BLaER1 treated with 17β-estradiol and CSF1 and Interleukin-3, amounts not matched to agents 10 nM and 100 nM (cell line): Measurements from ENCODE around the gene MYOG.

ENCODE experiments used
- H3K27ac ChIP-seq, 11 experiments: shearing (Covaris generic); formaldehyde crosslinking; 2 replicates each; pipeline ENCODE4 v1.8.1; 2022
- H3K27me3 ChIP-seq, 11 experiments: shearing (Covaris generic); formaldehyde crosslinking; 2 replicates each; pipeline ENCODE4 v1.8.1; 2022
- H3K36me3 ChIP-seq, 11 experiments: shearing (Covaris generic); formaldehyde crosslinking; 2 replicates each; pipeline ENCODE4 v1.8.1; 2022
- H3K4me1 ChIP-seq, 10 experiments: shearing (Covaris generic); formaldehyde crosslinking; 2 replicates each; pipeline ENCODE4 v1.8.1; 2022
- H3K4me2 ChIP-seq, 11 experiments: shearing (Covaris generic); formaldehyde crosslinking; 2 replicates each; pipeline ENCODE4 v1.8.1; 2022
- H3K4me3 ChIP-seq, 10 experiments: shearing (Covaris generic); formaldehyde crosslinking; 2 replicates each; pipeline ENCODE4 v1.8.1; 2022
- H3K9ac ChIP-seq, 11 experiments: shearing (Covaris generic); formaldehyde crosslinking; 2 replicates each; pipeline ENCODE4 v1.8.1; 2022
- H3K9me3 ChIP-seq, 11 experiments: shearing (Covaris generic); formaldehyde crosslinking; replicated peaks in 1 of 11; 2 replicates each; pipeline ENCODE4 v1.8.1; 2022
- H4K20me1 ChIP-seq, 11 experiments: shearing (Covaris generic); formaldehyde crosslinking; 2 replicates each; pipeline ENCODE4 v1.8.1; 2022
- Cebpa-rat ChIP-seq, 11 experiments: shearing (Covaris generic); IDR thresholded peaks; 2 replicates each; pipeline ENCODE4 v1.8.1; 2022

The MYOG gene

DNA sequence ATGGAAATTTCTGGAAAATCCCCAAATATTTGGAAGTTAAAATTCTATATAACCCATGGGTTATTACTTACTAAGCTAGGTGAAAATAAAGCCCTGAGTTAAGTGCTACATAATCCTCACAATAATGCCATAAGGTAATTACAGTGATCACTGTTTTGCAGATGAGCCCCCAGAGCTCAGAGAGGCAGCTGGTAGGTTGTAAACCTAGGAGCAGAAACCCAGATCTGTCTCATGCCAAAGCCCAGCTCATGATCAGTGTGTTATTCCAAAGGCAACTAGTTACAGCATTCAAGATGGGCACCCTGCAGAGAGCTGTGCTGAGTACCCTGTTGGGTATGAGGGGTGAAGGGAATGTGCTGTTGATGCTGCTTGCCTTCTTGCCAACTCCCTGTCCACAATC, 10.8 kb upstream of the MYOG start:
- Histone ChIP-seq H3K9me3 (peaks cover 18 to 34% (median 24%) of the 10 kb centered on the region in 11 experiments), H4K20me1 (no peaks in the 10 kb centered on the region), H3K4me1 (peaks cover 0 to 10% (median 2%) of the 10 kb centered on the region in 10 experiments; a peak in 2 of 20 replicates), H3K27ac (no peak overlapping the region), H3K36me3 (peaks cover 0 to 9% (median 0%) of the 10 kb centered on the region in 11 experiments; a peak in 1 of 22 replicates), H3K9ac (no peak overlapping the region), H3K4me3 (no peak overlapping the region), H3K27me3 (no peaks in the 10 kb centered on the region), H3K4me2 (no peak overlapping the region)
- TF ChIP-seq Cebpa-rat (IDR thresholded peaks at IDR 0.05), result no peak

DNA sequence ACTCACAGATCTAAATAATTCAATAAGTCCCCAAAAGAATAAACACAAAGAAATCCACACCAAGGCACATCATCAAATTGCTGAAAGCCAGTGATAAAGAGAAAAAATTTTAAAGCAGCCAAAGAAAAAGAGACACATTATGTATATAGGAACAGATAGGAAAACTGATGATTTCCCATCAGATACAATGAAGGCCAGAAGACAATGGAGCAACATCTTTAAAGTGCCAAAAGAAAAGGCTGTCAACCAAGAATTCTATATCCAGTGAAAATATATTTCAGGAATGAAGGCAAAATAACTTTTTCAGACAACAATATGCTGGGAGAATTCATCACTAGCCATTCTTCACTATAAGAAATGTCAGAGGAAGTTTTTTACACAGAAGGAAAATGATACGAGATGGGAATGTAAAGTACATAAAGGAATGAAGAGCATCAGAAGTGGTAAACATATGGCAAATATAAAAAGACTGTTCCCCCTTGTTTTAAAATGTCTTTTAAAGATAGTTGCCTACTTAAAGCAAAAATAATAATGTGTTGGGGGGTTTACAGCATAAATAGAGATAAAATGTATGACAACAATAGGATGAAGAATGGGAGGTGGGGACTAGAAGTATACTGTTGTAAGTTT, 9.4 kb upstream of the MYOG start:
- Histone ChIP-seq H3K4me2 (no peak overlapping the region), H3K4me1 (peaks cover 0 to 1% (median 0%) of the 10 kb centered on the region in 10 experiments; a peak in 1 of 20 replicates), H3K36me3 (peaks cover 0 to 9% (median 0%) of the 10 kb centered on the region in 11 experiments; a peak in 1 of 22 replicates), H3K27me3 (no peaks in the 10 kb centered on the region), H3K9me3 (peaks cover 18 to 34% (median 24%) of the 10 kb centered on the region in 11 experiments), H4K20me1 (no peaks in the 10 kb centered on the region), H3K27ac (no peak overlapping the region), H3K4me3 (no peak overlapping the region), H3K9ac (no peak overlapping the region)
- TF ChIP-seq Cebpa-rat (IDR thresholded peaks at IDR 0.05), result no peak

DNA sequence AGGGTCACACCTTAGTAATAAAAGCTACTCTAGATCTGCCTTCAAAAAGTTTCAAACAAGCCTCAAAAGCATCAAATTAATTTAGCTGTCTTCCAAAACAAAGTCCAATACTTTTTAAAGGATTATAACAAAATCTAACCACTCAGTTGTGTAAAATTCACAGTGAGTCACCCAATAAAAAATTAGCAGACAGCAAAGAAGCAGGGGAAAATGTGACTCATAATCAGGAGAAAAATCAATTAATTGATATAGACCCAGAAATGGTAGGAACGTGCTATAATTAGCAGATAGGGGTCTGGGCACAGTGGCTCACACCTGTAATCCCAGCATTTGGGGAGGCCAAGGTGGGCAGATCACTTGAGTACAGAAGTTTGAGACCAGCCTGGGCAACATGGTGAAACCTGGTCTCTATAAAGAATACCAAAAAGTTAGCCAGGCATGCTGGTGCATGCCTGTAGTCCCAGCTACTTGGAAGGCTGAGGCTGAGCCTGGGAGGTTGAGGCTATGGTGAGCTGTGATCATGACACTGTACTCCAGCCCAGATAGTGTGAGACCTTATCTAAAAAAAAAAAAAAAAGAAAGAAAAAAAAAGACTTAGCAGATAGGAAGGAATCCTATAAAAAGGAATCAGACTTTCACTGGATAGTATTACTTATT, 8.1 kb upstream of the MYOG start:
- H3K27me3 ChIP-seq, result no peaks in the 10 kb centered on the region
- no peak overlapping the region for H3K9ac ChIP-seq
- H3K4me3 ChIP-seq, result no peak overlapping the region
- no peaks in the 10 kb centered on the region for H3K4me1 ChIP-seq
- no peaks in the 10 kb centered on the region for H4K20me1 ChIP-seq
- no peak overlapping the region for H3K27ac ChIP-seq
- TF ChIP-seq Cebpa-rat (IDR thresholded peaks at IDR 0.05), result no peak
- H3K4me2 ChIP-seq, result no peak overlapping the region
- H3K9me3 ChIP-seq, result peaks cover 18 to 34% (median 24%) of the 10 kb centered on the region in 11 experiments
- peaks cover 0 to 9% (median 0%) of the 10 kb centered on the region in 11 experiments; a peak in 1 of 22 replicates for H3K36me3 ChIP-seq

DNA sequence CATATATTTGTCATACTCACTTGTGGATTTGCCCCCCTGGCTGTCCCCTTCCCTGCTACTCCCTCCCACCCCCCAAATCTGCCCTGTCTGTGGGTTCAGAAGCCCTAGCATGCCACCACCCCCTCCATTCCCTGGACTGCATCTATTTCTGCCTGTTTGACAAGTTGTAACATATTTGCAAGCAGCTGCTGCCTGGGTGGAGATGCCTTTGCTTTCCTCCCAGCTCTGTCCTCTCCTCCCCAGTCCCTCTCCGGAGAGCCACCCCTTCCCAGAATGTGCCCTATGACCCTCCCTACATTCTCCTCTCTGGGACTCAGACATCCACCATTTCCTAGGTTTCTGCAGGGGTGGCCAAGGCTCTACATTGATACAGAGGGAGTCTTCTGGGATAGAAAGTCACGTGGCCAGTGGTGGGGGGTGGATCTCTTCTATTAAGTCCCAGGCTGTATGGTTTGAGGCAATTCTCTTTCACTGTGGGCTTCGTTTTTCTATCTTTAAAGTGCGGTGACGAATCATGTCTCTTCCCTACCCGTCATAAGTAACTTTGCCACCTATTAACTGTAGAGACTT, 6.0 kb upstream of the MYOG start:
- Histone ChIP-seq H3K9me3 (peaks cover 18 to 29% (median 24%) of the 10 kb centered on the region in 11 experiments), H3K9ac (no peak overlapping the region), H3K27ac (no peak overlapping the region), H3K4me3 (no peak overlapping the region), H3K36me3 (peaks cover 0 to 9% (median 0%) of the 10 kb centered on the region in 11 experiments; a peak in 1 of 22 replicates), H4K20me1 (no peaks in the 10 kb centered on the region), H3K4me2 (no peak overlapping the region), H3K4me1 (no peaks in the 10 kb centered on the region), H3K27me3 (no peaks in the 10 kb centered on the region)
- TF ChIP-seq Cebpa-rat (IDR thresholded peaks at IDR 0.05), result no peak

DNA sequence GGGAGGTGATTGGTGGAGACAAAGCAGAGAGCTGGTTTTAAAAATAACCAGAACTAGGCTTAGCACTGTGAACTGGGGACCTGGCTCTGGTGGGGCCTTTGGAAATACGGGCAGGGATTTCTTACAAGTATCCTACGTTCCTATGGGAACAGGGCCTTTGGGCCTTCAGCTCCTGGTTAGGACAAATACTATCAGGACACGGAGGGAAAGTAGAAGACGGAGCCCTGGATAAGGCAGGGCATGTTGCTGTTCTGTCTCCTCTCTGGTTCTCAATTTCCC, 5.3 kb upstream of the MYOG start:
- H3K9ac ChIP-seq, result no peak overlapping the region
- H3K9me3 ChIP-seq, result peaks cover 18 to 29% (median 23%) of the 10 kb centered on the region in 11 experiments
- H3K4me2 ChIP-seq, result no peak overlapping the region
- H3K36me3 ChIP-seq, result peaks cover 0 to 9% (median 0%) of the 10 kb centered on the region in 11 experiments; a peak in 1 of 22 replicates
- H3K27ac ChIP-seq, result no peak overlapping the region
- no peak overlapping the region for H3K4me3 ChIP-seq
- H4K20me1 ChIP-seq, result no peaks in the 10 kb centered on the region
- no peaks in the 10 kb centered on the region for H3K27me3 ChIP-seq
- no peak for TF ChIP-seq Cebpa-rat (IDR thresholded peaks at IDR 0.05)
- no peaks in the 10 kb centered on the region for H3K4me1 ChIP-seq

DNA sequence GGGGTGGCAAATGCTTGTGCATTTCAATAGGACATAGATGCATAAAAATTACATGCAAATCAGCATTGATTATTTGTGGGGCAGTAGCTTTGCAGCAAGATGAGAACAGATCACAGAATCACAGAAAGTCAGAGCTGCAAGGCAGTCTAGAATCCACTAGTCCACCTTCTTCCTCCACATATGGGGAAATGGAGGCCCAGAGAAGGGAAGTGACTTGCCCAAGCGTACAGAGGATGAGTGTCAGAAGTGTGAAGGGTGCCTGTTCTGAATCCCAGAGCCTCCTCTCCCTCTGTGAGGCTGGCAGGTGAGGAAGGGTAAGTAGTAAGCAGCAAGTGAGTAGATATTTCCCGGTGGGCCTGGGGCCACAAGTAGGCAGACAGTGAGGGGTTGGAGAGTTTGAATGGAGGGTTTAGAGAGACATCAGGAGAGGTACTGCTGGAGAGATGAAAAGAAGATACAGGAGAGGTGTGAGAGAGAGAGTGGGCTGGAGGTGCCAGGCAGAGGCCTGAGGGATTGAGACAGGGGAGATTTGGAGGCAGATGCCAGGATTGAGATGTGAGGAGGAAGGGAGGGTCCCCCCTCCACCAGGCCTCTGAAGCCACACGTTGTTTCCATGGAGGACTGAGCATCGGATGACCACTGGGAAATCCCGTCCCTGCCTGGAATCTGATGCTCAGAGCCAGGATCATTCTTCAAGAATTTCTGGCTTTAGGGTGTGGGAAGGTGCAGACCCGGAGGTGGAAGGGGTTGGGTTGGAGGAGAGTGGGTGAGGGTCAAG, 4.8 kb upstream of the MYOG start:
- no peak for TF ChIP-seq Cebpa-rat (IDR thresholded peaks at IDR 0.05)
- no peaks in the 10 kb centered on the region for H3K27me3 ChIP-seq
- peaks cover 18 to 25% (median 19%) of the 10 kb centered on the region in 11 experiments for H3K9me3 ChIP-seq
- peaks cover 0 to 9% (median 0%) of the 10 kb centered on the region in 11 experiments; a peak in 1 of 22 replicates for H3K36me3 ChIP-seq
- H3K4me1 ChIP-seq, result no peaks in the 10 kb centered on the region
- no peak overlapping the region for H3K4me3 ChIP-seq
- H4K20me1 ChIP-seq, result no peaks in the 10 kb centered on the region
- no peak overlapping the region for H3K4me2 ChIP-seq
- H3K27ac ChIP-seq, result no peak overlapping the region
- no peak overlapping the region for H3K9ac ChIP-seq

DNA sequence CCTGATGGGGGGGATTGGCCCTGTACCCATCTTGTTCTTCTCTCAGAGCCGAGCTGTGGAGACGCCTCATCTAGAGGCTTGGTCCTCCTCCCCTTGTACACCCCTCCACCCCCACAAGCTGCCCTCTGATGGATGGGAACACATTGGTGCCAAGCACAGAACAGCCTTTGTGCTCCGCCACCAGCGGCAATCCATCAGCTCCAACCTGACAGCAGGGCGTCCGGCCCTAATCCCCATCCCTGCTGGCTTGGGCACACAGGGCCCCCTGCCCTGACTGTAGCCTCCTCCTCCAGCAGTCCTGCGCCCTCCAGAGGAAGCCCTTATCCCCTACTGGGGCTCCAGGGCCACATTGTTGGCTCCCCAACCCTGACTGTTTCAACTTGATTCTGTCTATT, 3.8 kb upstream of the MYOG start:
- H3K4me1 ChIP-seq, result no peaks in the 10 kb centered on the region
- peaks cover 9 to 15% (median 9%) of the 10 kb centered on the region in 11 experiments for H3K9me3 ChIP-seq
- no peak overlapping the region for H3K9ac ChIP-seq
- H3K36me3 ChIP-seq, result peaks cover 0 to 4% (median 0%) of the 10 kb centered on the region in 11 experiments; a peak in 1 of 22 replicates
- no peak overlapping the region for H3K4me3 ChIP-seq
- no peaks in the 10 kb centered on the region for H4K20me1 ChIP-seq
- no peak overlapping the region for H3K4me2 ChIP-seq
- H3K27me3 ChIP-seq, result no peaks in the 10 kb centered on the region
- no peak overlapping the region for H3K27ac ChIP-seq
- no peak for TF ChIP-seq Cebpa-rat (IDR thresholded peaks at IDR 0.05)

DNA sequence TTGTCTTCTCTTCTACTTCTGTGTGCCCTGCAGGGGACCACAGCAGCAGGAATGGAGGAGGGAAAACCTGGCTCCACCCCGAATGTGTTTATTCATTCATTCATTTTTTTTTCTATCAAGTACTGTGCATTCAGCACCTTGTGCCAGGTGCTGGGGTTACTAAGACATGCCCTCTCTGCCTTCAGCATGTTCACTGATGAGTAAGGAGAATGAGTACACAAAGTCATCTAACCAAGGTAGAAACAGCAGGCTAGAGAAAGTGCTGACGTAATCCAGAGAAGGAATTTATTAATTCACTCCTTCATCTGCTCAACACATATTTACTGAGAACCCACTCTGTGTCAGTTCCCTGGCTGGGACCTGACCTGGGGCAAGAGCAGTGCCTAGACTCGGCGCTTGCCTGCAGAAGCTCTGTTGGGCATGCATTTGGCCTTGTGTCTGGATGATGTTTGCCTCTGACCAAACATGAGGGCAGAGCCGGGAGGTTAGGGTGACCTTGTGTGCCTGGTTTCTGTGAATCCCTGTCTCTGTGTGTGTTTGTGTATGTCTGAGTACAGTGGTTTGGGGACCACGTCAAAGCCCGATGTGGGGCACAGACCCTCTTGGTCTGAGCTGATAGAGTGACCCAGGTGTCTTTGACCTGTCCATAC, 3.3 kb upstream of the MYOG start:
- peaks cover 3 to 10% (median 4%) of the 10 kb centered on the region in 11 experiments; a peak in 20 of 22 replicates for H3K9me3 ChIP-seq
- H3K36me3 ChIP-seq, result no peaks in the 10 kb centered on the region
- no peaks in the 10 kb centered on the region for H3K27me3 ChIP-seq
- no peak overlapping the region for H3K27ac ChIP-seq
- H3K4me1 ChIP-seq, result peaks cover 0 to under 1% (median 0%) of the 10 kb centered on the region in 10 experiments; a peak in 1 of 20 replicates
- H4K20me1 ChIP-seq, result no peaks in the 10 kb centered on the region
- H3K9ac ChIP-seq, result no peak overlapping the region
- H3K4me3 ChIP-seq, result no peak overlapping the region
- no peak overlapping the region for H3K4me2 ChIP-seq
- no peak for TF ChIP-seq Cebpa-rat (IDR thresholded peaks at IDR 0.05)
